ENCODE data around the gene HSD11B2.

HSD11B2 gene

DNA sequence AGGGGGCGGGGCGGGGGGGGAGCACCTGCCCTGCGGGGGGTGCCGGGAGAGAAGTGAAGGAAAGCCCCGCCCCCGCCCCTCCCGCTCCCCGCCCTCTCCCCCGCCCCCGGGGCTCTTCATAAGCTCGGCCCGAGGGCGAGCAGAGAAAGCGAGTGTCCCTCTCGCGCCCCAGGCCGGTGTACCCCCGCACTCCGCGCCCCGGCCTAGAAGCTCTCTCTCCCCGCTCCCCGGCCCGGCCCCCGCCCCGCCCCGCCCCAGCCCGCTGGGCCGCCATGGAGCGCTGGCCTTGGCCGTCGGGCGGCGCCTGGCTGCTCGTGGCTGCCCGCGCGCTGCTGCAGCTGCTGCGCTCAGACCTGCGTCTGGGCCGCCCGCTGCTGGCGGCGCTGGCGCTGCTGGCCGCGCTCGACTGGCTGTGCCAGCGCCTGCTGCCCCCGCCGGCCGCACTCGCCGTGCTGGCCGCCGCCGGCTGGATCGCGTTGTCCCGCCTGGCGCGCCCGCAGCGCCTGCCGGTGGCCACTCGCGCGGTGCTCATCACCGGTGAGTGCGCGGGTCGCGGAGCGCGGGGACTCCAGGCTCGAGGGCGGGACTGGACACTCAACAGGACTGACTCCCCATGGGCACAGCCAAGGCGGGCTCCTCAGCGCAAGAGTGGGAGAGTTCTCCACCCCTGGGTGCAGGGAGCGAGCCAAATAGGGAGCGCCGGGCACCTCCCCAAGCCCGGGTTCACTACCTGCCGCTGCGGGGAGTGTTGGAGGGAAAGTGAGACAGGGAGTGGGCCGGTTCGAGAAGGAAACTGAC lies at the start of gene HSD11B2:
HSD11B2 (plus strand) TSS at position 145 of the 798 bp plus-strand sequence; CDS start at position 273, 128 bp downstream.
- peak; percentile 31 for DNase-seq (ENCODE audit: low read depth)
- TF ChIP-seq CTCF (conservative IDR thresholded peaks at IDR 0.05; ENCODE audit: low read length): no peak
- peak within 1 kb of the TSS; percentile 36 for H3K4me3 ChIP-seq (ENCODE audit: low read length)

- H3K4me3 ChIP-seq (ENCODE audit: low read length): no peak overlapping the region
- TF ChIP-seq CTCF (conservative IDR thresholded peaks at IDR 0.05; ENCODE audit: low read length): no peak
- no peak for DNase-seq (ENCODE audit: low read depth)
Measured at GRCh38 chr16:67383284-67383683, 47.6 kb upstream of the HSD11B2 start.

DNA sequence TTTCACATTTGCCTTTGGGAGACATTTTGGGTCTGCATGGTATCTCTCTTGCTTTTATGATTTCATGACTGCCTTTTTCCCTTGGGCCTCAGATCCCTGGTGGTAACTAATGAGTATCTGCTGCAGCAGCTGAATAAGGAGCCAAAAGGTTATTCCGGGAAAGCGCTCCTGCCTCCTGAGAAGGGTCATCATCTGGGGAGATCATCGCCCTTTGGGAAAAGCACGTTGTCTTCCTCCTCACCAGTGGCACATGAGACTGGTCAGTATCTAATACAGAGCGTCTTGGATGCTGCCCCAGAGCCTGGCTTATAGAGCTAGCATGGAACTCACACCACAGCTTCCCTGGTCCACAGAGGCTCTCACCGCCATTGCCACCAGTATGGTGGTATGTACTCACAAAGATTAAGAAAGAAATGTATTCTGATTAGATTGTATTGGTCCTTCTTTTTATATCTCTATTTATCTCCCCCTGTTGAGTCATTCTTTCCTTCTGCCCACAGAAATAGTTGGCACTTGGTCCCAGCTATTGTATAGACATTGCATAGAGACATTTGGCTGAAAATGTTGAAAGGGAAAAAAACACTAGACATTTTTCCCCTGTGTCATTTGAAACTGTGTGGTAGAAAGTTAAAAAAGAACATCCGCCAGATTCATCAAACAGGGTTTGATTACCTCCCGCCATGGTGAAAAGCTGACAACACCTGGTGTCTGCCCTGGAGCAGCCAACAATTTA lies 46.0 kb upstream of the HSD11B2 start:
- H3K4me3 ChIP-seq (ENCODE audit: low read length): no peak overlapping the region
- no peak for TF ChIP-seq CTCF (conservative IDR thresholded peaks at IDR 0.05; ENCODE audit: low read length)
- no peak for DNase-seq (ENCODE audit: low read depth)

DNA sequence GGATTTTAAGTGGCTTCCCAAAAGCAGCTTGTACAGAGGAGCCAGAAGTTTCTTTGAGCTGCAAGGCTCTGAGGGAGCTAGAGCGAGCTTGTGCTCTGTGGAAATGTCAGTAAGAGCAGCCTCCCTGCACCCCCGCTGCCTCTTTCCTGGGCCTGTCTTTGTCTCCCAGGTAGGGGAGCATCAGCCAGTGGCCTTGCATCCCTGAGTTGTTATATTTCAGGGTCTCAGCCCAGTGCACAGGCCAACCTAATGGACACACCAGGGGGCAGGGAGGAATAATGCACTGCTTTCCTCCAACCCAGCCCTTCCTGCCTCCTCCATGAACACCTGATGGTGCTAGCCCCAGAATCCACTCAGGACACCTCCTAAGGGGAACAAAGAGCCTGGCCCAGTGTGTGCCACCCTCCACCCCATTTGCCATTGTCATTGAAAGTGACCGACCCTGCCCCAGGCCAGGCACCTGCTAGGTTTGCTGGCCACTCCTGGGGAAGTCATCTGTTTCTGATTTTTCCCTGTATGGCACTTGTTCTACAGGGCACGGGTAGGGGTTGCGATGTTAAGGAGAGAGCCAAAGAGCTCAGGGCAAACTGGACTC lies 44.0 kb upstream of the HSD11B2 start:
- TF ChIP-seq CTCF (conservative IDR thresholded peaks at IDR 0.05; ENCODE audit: low read length): no peak
- DNase-seq (ENCODE audit: low read depth): no peak

GRCh38 chr16:67387479-67388079 lies 43.3 kb upstream of the HSD11B2 start:
- no peak for DNase-seq (ENCODE audit: low read depth)
- no peak overlapping the region for H3K4me3 ChIP-seq (ENCODE audit: low read length)
- TF ChIP-seq CTCF (conservative IDR thresholded peaks at IDR 0.05; ENCODE audit: low read length): no peak

More for the DNA sequence above, 44.0 kb upstream of the HSD11B2 start:
- no peak overlapping the region for H3K4me3 ChIP-seq (ENCODE audit: low read length)

- H3K4me3 ChIP-seq (ENCODE audit: low read length): no peak overlapping the region
- DNase-seq (ENCODE audit: low read depth): no peak
- TF ChIP-seq CTCF (conservative IDR thresholded peaks at IDR 0.05; ENCODE audit: low read length): no peak
Measured at GRCh38 chr16:67388191-67388590, 42.7 kb upstream of the HSD11B2 start.

Measured in AG10803 (cell line).